Measurements from ENCODE around the gene PCSK1.

DNA sequence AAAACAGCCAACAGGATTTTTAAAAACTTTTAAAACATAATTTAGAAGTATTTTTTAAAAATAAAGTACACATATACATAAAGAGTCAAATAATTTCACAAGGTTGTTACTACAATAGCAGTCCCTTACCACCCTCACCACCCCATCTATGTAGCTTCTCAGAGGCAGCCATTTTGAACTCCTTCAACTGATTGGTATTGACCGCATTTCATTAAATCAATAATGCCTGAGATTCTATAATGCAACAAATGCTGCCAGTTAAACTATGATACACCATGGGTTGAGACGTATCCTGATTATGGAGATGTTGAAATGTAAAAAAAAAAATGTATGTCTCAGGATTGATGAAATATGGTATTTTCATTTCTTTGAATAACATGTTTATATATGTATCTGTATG, 78.8 kb downstream of the PCSK1 start:
- TF ChIP-seq SIN3A (IDR thresholded peaks at IDR 0.05; ENCODE audit: borderline replicate concordance, insufficient read depth, low read length) (no peak), POLR2AphosphoS5 (IDR thresholded peaks at IDR 0.05; ENCODE audit: low read depth, low read length) (no peak), TAF1 (IDR thresholded peaks at IDR 0.05; ENCODE audit: borderline replicate concordance, insufficient read depth, low read length) (no peak), FOXP2 (optimal IDR thresholded peaks at IDR 0.05; ENCODE audit: borderline replicate concordance, extremely low read depth, extremely low read length, insufficient read depth) (no peak)
- TF ChIP-seq, protein P1, sequence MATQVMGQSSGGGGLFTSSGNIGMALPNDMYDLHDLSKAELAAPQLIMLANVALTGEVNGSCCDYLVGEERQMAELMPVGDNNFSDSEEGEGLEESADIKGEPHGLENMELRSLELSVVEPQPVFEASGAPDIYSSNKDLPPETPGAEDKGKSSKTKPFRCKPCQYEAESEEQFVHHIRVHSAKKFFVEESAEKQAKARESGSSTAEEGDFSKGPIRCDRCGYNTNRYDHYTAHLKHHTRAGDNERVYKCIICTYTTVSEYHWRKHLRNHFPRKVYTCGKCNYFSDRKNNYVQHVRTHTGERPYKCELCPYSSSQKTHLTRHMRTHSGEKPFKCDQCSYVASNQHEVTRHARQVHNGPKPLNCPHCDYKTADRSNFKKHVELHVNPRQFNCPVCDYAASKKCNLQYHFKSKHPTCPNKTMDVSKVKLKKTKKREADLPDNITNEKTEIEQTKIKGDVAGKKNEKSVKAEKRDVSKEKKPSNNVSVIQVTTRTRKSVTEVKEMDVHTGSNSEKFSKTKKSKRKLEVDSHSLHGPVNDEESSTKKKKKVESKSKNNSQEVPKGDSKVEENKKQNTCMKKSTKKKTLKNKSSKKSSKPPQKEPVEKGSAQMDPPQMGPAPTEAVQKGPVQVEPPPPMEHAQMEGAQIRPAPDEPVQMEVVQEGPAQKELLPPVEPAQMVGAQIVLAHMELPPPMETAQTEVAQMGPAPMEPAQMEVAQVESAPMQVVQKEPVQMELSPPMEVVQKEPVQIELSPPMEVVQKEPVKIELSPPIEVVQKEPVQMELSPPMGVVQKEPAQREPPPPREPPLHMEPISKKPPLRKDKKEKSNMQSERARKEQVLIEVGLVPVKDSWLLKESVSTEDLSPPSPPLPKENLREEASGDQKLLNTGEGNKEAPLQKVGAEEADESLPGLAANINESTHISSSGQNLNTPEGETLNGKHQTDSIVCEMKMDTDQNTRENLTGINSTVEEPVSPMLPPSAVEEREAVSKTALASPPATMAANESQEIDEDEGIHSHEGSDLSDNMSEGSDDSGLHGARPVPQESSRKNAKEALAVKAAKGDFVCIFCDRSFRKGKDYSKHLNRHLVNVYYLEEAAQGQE (IDR thresholded peaks at IDR 0.05; ENCODE audit: insufficient read depth in 1 of 2, low read depth in 2 of 2, low read length in 2 of 2) = no peak
